A673 (cell line): ENCODE measurements around the gene MYO7B.

Source experiments
- CTCF ChIP-seq: fragments of 300-800, 200-600 bp; sonication (generic); conservative IDR thresholded peaks from 2 replicates; pipeline ENCODE4 v1.5.1; 2017; ENCODE audit warnings: low read depth, mild to moderate bottlenecking, antibody characterized with exemption, low read length, moderate library complexity, mixed read lengths
- EZH2 ChIP-seq: fragments of 200-600 bp; sonication (generic); IDR thresholded peaks from 2 replicates; pipeline ENCODE4 v1.6.1; 2017; ENCODE audit warnings: borderline replicate concordance, low read depth, mild to moderate bottlenecking, mixed read lengths, antibody characterized with exemption, low read length; ENCODE audit not compliant: poor library complexity, severe bottlenecking

GRCh38 chr2:127641133-127641532 is 105.7 kb downstream of the MYO7B start:
- TF ChIP-seq CTCF, result no peak
- no peak for TF ChIP-seq EZH2
